ENCODE measurements around the gene GNG8.

The GNG8 gene

GRCh38 chr19:46635920-46636761 lies at the start of gene GNG8:
TSS of gene GNG8 (minus strand) at chr19:46636202. CDS start at chr19:46634682, 1,520 bp downstream.
- no peak for TF ChIP-seq CTCF (conservative IDR thresholded peaks at IDR 0.05; ENCODE audit: low read depth, low read length)
- no peak within 1 kb of the TSS for H3K27ac ChIP-seq
- no peaks in the 10 kb centered on the region for H3K36me3 ChIP-seq (ENCODE audit: insufficient read depth)
- peaks cover 75% of the 10 kb centered on the region for H3K27me3 ChIP-seq (ENCODE audit: insufficient read depth, low read depth)
- H2AFZ ChIP-seq (ENCODE audit: low read depth) = no peak within 1 kb of the TSS
- no peaks in the 10 kb centered on the region for H4K20me1 ChIP-seq (ENCODE audit: insufficient read depth)
- no peaks in the 10 kb centered on the region for H3K79me2 ChIP-seq (ENCODE audit: insufficient read depth, low read depth)
- no peak within 1 kb of the TSS for H3K4me2 ChIP-seq
- H3K4me1 ChIP-seq (ENCODE audit: low read depth, poor library complexity, severe bottlenecking) = peaks cover 30% of the 10 kb centered on the region
- no peak within 1 kb of the TSS for H3K4me3 ChIP-seq (IDR thresholded peaks at IDR 0.05; ENCODE audit: insufficient read depth, low read depth, low read length)
- no peak within 1 kb of the TSS for H3K9ac ChIP-seq

DNA sequence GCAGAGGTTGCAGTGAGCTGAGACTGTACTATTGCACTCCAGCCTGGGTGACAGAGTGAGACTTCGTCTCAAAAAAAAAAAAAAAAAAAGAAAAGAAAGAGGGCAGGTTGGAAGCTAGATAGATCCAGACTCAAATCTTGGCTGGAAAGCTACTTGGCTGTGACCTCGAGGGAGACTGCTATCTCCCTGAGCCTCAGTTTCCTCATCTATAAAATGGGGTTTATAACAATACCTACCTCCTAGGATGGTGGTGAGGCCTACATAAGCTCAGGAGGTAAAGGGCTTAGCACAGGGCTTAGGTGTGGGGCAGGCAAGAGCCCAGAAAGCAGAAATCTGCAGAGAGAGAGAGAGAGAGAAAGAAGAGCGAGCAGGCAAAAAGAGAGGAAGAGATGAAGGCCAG lies 49.2 kb upstream of the GNG8 start:
- H3K9ac ChIP-seq = no peak overlapping the region
- no peaks in the 10 kb centered on the region for H4K20me1 ChIP-seq (ENCODE audit: insufficient read depth)
- TF ChIP-seq CTCF (conservative IDR thresholded peaks at IDR 0.05; ENCODE audit: low read depth, low read length) = no peak
- H2AFZ ChIP-seq (ENCODE audit: low read depth) = no peak overlapping the region
- H3K36me3 ChIP-seq (ENCODE audit: insufficient read depth) = peaks cover 8% of the 10 kb centered on the region; the same call in 1 of the 2 replicates
- H3K4me1 ChIP-seq (ENCODE audit: low read depth, poor library complexity, severe bottlenecking) = no peaks in the 10 kb centered on the region
- H3K27ac ChIP-seq = no peak overlapping the region
- no peaks in the 10 kb centered on the region for H3K79me2 ChIP-seq (ENCODE audit: insufficient read depth, low read depth)
- H3K4me3 ChIP-seq (IDR thresholded peaks at IDR 0.05; ENCODE audit: insufficient read depth, low read depth, low read length) = no peak overlapping the region
- H3K4me2 ChIP-seq = no peak overlapping the region
- no peaks in the 10 kb centered on the region for H3K27me3 ChIP-seq (ENCODE audit: insufficient read depth, low read depth)

DNA sequence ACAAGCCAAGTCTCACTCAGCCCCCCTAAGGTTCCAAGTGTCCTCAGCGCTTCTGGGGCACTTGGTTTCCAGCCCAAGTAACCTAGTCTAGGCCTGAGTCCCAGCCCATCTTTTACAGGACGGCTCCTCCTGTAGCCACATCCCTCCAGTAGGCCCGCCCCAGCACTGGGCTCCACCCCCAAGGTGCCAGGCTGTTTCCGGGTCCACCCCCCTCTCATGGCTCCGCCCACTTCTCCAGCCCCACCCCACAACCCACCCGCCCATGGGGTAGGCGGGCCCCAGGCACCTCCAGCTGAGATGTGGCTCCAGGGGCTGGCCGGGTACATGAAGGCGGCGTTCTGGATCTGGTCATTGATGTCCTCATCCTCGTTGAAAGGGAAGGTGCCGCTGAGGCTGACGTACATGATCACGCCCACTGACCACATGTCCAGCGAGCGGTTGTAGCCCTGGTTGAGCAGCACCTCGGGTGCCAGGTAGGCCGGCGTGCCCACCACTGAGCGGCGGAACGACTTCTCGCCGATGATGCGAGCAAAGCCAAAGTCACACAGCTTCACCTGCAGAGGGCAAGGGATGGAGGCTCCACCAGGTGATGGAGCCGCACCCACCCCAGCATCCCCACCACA lies 42.2 kb upstream of the GNG8 start:
- peaks cover 2% of the 10 kb centered on the region; the same call in 1 of the 2 replicates for H3K36me3 ChIP-seq (ENCODE audit: insufficient read depth)
- H3K4me2 ChIP-seq = no peak overlapping the region
- H3K79me2 ChIP-seq (ENCODE audit: insufficient read depth, low read depth) = no peaks in the 10 kb centered on the region
- no peaks in the 10 kb centered on the region for H4K20me1 ChIP-seq (ENCODE audit: insufficient read depth)
- no peaks in the 10 kb centered on the region for H3K4me1 ChIP-seq (ENCODE audit: low read depth, poor library complexity, severe bottlenecking)
- no peak for TF ChIP-seq CTCF (conservative IDR thresholded peaks at IDR 0.05; ENCODE audit: low read depth, low read length)
- H3K27me3 ChIP-seq (ENCODE audit: insufficient read depth, low read depth) = no peaks in the 10 kb centered on the region
- H2AFZ ChIP-seq (ENCODE audit: low read depth) = no peak overlapping the region
- no peak overlapping the region for H3K27ac ChIP-seq
- H3K4me3 ChIP-seq (IDR thresholded peaks at IDR 0.05; ENCODE audit: insufficient read depth, low read depth, low read length) = no peak overlapping the region
- no peak overlapping the region for H3K9ac ChIP-seq

DNA sequence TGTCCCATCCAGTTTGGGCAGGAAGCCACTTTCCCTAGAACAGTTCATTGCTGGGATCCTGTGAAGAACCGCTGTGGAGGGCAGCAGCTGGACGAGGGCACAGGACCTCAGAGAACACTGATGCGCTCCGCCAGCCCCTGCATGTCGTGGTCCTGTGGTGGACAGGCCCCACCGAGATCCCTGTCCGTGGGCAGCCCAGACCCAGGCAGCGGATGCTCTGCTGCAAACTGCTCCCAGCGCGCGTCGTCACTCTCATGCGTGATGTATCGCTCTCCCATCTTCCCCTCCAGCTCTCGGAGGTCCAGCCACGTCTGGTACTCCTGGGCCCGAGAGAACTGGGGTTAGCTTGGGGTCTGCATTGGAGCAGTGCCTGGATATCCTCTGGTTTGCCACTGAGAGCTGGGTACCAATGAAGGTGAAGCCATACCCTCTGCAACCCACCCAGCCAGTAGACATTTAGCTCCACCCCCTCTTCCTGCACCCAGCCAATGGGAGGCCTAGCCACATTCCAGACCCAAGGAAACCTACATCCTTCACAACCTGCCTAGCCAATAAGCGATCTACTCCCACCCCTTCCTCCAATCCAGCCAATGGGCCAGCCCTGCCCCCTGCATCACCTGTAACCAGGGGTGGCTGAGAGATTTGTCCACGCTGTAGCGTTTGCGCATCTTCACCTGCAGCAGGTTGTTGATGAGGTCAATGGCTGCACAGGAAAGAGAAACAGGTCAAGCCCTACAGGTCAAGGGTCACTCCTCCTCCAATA lies 38.6 kb upstream of the GNG8 start:
- Histone ChIP-seq H3K27ac (no peak overlapping the region), H3K79me2 (ENCODE audit: insufficient read depth, low read depth) (no peaks in the 10 kb centered on the region), H3K4me1 (ENCODE audit: low read depth, poor library complexity, severe bottlenecking) (no peaks in the 10 kb centered on the region), H3K9ac (no peak overlapping the region), H3K4me3 (IDR thresholded peaks at IDR 0.05; ENCODE audit: insufficient read depth, low read depth, low read length) (no peak overlapping the region), H3K4me2 (no peak overlapping the region), H3K36me3 (ENCODE audit: insufficient read depth) (peaks cover 2% of the 10 kb centered on the region; the same call in 1 of the 2 replicates), H3K27me3 (ENCODE audit: insufficient read depth, low read depth) (no peaks in the 10 kb centered on the region), H2AFZ (ENCODE audit: low read depth) (no peak overlapping the region), H4K20me1 (ENCODE audit: insufficient read depth) (no peaks in the 10 kb centered on the region)
- no peak for TF ChIP-seq CTCF (conservative IDR thresholded peaks at IDR 0.05; ENCODE audit: low read depth, low read length)

All from KMS-11 (cell line).